ENCODE data around the gene ZNF805.

ZNF805 gene

GRCh38 chr19:57280165-57280961 is 39.9 kb downstream of the ZNF805 start, which contains the start of gene ZNF460:
ZNF460 (plus strand) TSS chr19:57280485; CDS start chr19:57280807, 322 bp downstream.
- H3K4me3 ChIP-seq, result peak within 1 kb of the TSS; percentile 91
- peak; percentile 97 for DNase-seq (ENCODE audit: low spot score)
- H3K27ac ChIP-seq, result peak within 1 kb of the TSS; percentile 97 to 99
- no peak for TF ChIP-seq CTCF (IDR thresholded peaks at IDR 0.05)

- DNase-seq (ENCODE audit: low spot score), result no peak
- Histone ChIP-seq H3K27ac (peak overlapping the region; percentile 97 to 99), H3K4me3 (peak overlapping the region; percentile 91)
- TF ChIP-seq CTCF (IDR thresholded peaks at IDR 0.05), result no peak
Measured at GRCh38 chr19:57280962-57281400, 40.5 kb downstream of the ZNF805 start.

- H3K4me3 ChIP-seq, result peak overlapping the region; percentile 33
- no peak for TF ChIP-seq CTCF (IDR thresholded peaks at IDR 0.05)
- H3K27ac ChIP-seq, result no peak overlapping the region
- no peak for DNase-seq (ENCODE audit: low spot score)
Measured at GRCh38 chr19:57282011-57282643, 41.7 kb downstream of the ZNF805 start.

- TF ChIP-seq CTCF (IDR thresholded peaks at IDR 0.05), result no peak
- DNase-seq (ENCODE audit: low spot score), result no peak
- Histone ChIP-seq H3K4me3 (no peak overlapping the region), H3K27ac (no peak overlapping the region)
Measured at GRCh38 chr19:57288373-57288772, 47.9 kb downstream of the ZNF805 start.

GRCh38 chr19:57290970-57291369 is 50.5 kb downstream of the ZNF805 start:
- Histone ChIP-seq H3K4me3 (peak overlapping the region; percentile 25), H3K27ac (no peak overlapping the region)
- TF ChIP-seq CTCF (IDR thresholded peaks at IDR 0.05), result no peak
- DNase-seq (ENCODE audit: low spot score), result no peak

GRCh38 chr19:57292547-57292946 is 52.1 kb downstream of the ZNF805 start:
- Histone ChIP-seq H3K4me3 (no peak overlapping the region), H3K27ac (no peak overlapping the region)
- DNase-seq (ENCODE audit: low spot score), result no peak
- no peak for TF ChIP-seq CTCF (IDR thresholded peaks at IDR 0.05)
